ENCODE measurements around the gene RCOR2. TPM values are rescaled to one million over a fixed set of nuclear protein-coding genes. Genes with fewer than 3 reads are reported as not detected.

Gene RCOR2
- total and polyA plus RNA-seq, 2 of the 13 experiments (the other 11 are each of a cell fraction or from before 2014, with no cell fraction given): 8.3 to 8.5 TPM

- H4K20me1 ChIP-seq (ENCODE audit: insufficient read depth, low read length): no peaks in the 10 kb centered on the region
These were observed 42.5 kb downstream of the RCOR2 start for GRCh38 chr11:63874511-63874910.

More at GRCh38 chr11:63874511-63874910, 42.5 kb downstream of the RCOR2 start:
- in situ Hi-C loops (cut with HindIII; ENCODE audit: extremely low pct_ligation_motif_present, low pct_unique_long_range_greater_than_20kb): no loop called here
- no peaks in the 10 kb centered on the region for H3K9me3 ChIP-seq (ENCODE audit: low read length)
- peaks cover 0 to 18% of the 10 kb centered on the region in 2 experiments; a peak in 4 of 5 replicates for H3K36me3 ChIP-seq (replicated peaks in 1 of 2; ENCODE audit: control insufficient read depth in 1 of 2, insufficient read depth in 2 of 2, low read length in 2 of 2)
- ChIA-PET POLR2A (no interaction called here), CTCF (ENCODE audit: low intra/inter-chr PET ratio, low total read pairs) (no interaction called here)
- H3K4me1 ChIP-seq (ENCODE audit: insufficient read depth, low read length): peaks cover 26% of the 10 kb centered on the region
- H3K79me2 ChIP-seq (ENCODE audit: insufficient read depth, low read length): peaks cover 45% of the 10 kb centered on the region
- H2AFZ ChIP-seq (ENCODE audit: low read length): no peak overlapping the region
- H3K4me3 ChIP-seq (replicated peaks in 1 of 3; ENCODE audit: insufficient read depth in 1 of 3, low read depth in 2 of 3, low read length in 3 of 3): no peak overlapping the region
- DNase-seq (ENCODE audit: low spot score) (no peak), ATAC-seq (no peak), FAIRE-seq (no peak)
- WGBS (ENCODE audit: low lambda C conversion rate): 91% methylated on average over 6 of the region's 6 CpGs
- H3K4me2 ChIP-seq (ENCODE audit: low read depth, low read length): no peak overlapping the region
- no TSS peak for BruUV-seq (replicated peaks)
- no peak overlapping the region for H3K9ac ChIP-seq (ENCODE audit: insufficient read depth, low read depth, low read length)
- H3K27ac ChIP-seq (ENCODE audit: extremely low read length, insufficient read depth, low read length): no peak overlapping the region
- intact Hi-C loops (cut with micrococcal nuclease; ENCODE audit: unreplicated experiment): no loop called here
- H3K27me3 ChIP-seq (ENCODE audit: control insufficient read depth in 1 of 2, insufficient read depth in 2 of 2, low read length in 2 of 2): no peaks in the 10 kb centered on the region
- TF ChIP-seq CBFB (CRISPR knock-in tag; IDR thresholded peaks at IDR 0.05): no peak
- no peak for TF ChIP-seq TEAD3 (CRISPR knock-in tag; optimal IDR thresholded peaks at IDR 0.05; ENCODE audit: borderline replicate concordance)
- TF ChIP-seq PBX3 (CRISPR knock-in tag; IDR thresholded peaks at IDR 0.05; ENCODE audit: borderline replicate concordance): no peak
- TF ChIP-seq BCL3 (CRISPR knock-in tag; IDR thresholded peaks at IDR 0.05): no peak
- TF ChIP-seq ZNF724P (CRISPR knock-in tag; IDR thresholded peaks at IDR 0.05; ENCODE audit: borderline replicate concordance): no peak
- TF ChIP-seq E2F5 (CRISPR knock-in tag; conservative IDR thresholded peaks at IDR 0.05): no peak
- no peak for TF ChIP-seq ZNF143 (CRISPR knock-in tag; IDR thresholded peaks at IDR 0.05)
- no peak for TF ChIP-seq PCBP2 (optimal IDR thresholded peaks at IDR 0.05; ENCODE audit: low read depth, low read length, poor library complexity, severe bottlenecking)
- TF ChIP-seq SIX1 (CRISPR knock-in tag; IDR thresholded peaks at IDR 0.05; ENCODE audit: borderline replicate concordance): no peak
- TF ChIP-seq ATAD3A (CRISPR knock-in tag; IDR thresholded peaks at IDR 0.05): no peak
- TF ChIP-seq ZNF138 (CRISPR knock-in tag; IDR thresholded peaks at IDR 0.05; ENCODE audit: low read depth): no peak
- TF ChIP-seq PHF8 (CRISPR knock-in tag; IDR thresholded peaks at IDR 0.05): no peak

Data from HepG2 (cell line).